Inflammatory macrophage treated with lipopolysaccharide for 4 hours (primary cell): ENCODE data around the gene RECK.

ENCODE experiments used
- DNase-seq: peaks from one replicate; pipeline ENCODE4 v3.0.0-alpha.2; 2020

RECK gene

DNA sequence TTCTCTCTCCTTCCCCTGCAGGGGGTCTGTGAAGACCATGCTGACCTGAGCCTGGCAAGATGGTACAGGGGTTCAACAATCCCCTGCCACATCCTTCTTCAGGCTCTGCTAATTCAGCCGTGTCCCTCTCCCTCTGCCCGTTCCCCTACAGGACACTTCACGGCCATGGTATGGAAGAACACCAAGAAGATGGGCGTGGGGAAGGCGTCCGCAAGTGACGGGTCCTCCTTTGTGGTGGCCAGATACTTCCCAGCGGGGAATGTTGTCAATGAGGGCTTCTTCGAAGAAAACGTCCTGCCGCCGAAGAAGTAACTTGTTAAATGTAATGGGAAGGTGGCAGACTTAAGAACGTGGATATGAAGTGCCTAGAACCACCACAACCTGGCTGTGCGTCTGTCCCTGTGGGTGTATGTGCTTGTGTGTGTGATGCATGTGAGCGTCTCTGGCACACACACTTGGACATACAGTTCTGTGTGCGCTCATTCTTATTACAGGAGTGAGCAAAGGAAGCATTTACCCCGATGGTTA lies 125.6 kb downstream of the RECK start:
- no peak for DNase-seq

DNA sequence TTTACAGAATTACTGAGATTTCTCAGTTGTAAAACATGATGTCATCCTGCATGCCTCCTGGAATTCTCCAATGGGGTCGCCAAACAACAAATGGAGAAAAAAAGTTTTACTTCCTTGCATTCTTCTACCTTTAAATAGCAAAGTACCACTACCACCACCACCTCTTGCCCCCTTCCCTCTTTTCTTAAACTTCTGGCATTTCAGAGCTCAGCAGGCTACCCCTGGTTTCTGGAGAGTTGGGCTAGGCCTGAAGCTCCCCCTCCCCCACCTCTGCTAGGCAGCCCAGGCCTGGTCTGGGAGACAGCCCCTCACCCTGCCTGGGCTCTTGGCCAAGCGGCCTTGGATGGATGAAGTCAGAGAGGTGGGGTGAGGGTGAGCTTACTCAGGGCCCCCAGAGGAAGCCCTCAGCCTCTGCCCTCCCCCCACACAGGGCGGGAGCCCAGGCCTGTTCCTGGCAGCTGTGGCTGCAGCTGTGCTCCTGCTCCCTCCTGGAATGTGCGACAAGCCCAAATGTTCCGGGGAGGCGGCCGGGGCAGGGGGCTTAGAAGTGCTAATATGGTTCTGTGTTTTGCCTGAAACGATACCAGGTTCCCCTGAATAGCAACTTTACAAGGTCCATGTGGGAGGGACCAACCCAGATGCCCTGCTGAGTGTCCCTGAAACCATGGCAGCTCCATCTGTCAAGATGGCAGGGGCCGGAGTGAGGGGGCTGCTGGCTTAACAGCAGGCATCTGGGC lies 126.5 kb downstream of the RECK start:
- no peak for DNase-seq

DNA sequence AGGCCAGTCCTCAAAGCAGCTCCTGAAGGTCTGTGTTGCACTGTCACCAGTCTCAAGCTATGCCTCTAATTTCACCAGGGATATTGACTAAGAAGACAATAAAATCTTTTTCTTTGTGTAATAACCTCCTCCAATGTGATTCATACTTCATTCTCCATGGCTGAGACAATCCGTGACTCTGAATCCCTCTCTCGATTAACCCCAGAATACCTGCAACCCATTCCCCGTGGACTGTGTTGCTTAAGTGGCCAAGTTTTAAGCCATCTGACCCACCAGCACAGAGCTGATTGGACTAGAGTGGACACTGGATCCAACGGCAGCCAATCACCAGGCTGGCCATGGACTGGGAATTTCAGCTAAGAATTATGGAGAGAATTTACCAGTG lies 127.1 kb downstream of the RECK start:
- no peak for DNase-seq

DNA sequence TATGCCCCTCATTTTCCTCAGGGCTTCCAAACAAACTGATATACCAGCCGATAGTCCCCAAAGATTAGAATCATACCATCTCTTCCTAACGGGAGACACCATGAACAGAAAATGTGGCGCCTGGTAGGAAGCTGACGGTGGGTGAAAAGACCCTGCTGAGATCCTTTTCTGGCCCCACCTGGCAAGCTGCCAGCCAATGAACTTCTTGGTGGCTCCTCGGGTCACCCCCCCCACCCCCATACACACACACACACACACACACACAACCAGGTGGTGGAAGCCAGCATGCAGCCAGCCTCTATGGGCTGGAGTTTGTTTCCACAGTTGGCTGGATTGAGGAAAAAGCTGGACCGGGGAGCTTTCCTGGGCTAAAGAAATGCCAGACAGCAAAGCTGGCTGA lies 127.7 kb downstream of the RECK start:
- DNase-seq: no peak

- DNase-seq: no peak
These were observed 128.3 kb downstream of the RECK start for GRCh38 chr9:36164989-36165388.

DNA sequence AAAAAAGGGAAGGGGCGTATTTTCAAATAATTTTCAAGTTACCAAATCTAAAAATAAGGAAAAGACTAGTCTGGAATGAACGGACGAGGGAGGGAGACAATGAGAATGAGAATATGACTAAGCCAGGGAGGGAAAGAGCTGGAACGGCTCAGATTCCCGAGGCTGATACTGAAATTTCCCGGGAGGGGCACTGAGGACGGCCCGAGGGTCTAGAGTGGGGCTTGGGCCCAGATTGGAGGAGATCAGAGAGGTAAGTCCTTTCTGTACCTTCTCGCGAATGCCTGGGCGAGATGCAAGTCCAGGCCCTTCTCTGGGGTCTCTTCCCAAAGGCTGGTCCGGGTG lies 129.1 kb downstream of the RECK start:
- DNase-seq: no peak

DNA sequence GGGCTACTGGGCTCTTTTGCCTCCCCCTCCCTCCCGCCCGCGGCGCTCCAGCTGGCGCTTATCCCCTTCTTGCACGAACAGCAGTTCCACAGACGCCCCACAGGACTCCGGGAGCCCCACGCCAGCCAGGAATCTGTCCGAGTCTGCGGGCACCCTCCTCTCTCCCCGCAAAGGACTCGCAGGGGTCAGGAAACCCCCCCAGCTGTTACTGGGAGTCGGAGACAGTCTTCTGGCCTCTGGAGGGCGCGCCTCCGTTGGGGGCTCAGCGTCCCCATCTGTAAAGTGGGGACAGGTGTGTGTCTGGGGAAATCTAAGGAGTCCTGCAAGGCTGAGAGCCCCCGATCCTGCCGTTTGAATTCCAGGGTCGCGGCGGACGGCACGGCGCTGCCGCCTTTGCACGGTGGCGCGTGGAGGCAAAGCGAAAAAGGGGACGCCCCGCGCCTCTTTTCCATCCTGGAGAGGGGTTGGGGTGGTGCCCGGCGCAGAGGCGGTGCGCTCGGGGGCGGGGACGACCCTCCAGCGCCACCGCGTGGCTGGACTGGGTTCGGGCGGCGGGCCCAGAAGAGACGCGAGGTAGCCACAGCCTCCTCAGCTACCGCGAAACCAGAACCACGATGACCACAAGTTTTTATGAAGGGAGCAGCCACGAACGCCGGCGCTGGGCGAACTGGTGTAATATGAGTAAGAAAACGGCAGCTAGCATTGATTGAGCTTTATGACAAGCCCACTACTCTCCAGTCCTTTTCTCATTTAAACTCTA lies 129.6 kb downstream of the RECK start:
- peak; percentile 83 for DNase-seq

DNA sequence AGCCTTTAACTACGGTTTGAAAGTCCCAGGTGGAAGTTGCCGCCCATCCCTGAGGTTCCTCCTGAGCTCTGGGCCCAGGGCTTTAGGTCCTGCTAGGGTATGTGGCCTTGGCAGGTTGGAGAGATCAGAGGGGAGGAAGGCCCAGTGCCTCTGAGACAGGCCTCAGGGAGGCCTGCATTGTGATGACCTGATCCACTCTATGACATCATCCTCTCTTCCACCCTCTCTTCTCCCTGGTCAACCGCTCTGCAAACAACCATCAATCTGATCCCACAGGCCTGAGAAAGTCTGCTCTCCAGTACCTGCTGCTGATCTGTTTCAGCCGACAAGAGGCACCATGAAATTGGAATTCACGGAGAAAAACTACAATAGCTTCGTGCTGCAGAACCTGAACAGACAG lies 132.5 kb downstream of the RECK start, which contains the start of gene CCIN:
Gene CCIN (plus strand): TSS at position 223 of the 400 bp plus-strand sequence. CDS start 115 bp downstream, at position 338.
- DNase-seq: no peak

GRCh38 chr9:36169708-36170107 lies 133.0 kb downstream of the RECK start:
- peak; percentile 40 for DNase-seq

GRCh38 chr9:36170531-36170930 lies 133.8 kb downstream of the RECK start:
- no peak for DNase-seq

DNA sequence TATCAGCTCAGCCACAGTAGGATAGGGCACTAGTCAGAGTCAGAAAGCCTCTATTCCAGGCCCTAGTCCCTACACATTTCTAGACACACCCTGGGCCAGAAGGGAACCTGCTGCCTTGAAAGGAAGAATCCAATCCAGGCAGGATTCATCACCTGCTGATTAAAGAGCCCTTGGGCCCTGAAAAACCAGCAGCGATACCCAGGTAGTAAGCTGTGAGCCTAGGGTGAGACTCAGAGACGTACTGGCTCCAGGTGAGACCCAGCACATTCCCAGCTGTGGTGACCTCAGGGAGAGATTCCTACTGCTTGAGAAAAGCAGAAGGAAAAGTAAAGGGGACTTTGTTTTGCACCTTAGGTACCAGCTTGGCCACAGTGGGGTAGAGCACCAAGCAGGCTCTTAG lies 137.1 kb downstream of the RECK start:
- DNase-seq: no peak
